Transverse colon (tissue), 4 donors: ENCODE measurements around the gene IPPK. TPM values are rescaled to one million over a fixed set of nuclear protein-coding genes. Genes with fewer than 3 reads are reported as not detected.

ENCODE experiments used
- DNase-seq: peaks from one replicate; pipeline ENCODE4 v3.0.0-alpha.2; 2019
- H3K27ac ChIP-seq, 4 donors: fragments of 200-600 bp; sonication (generic); 2 replicates each; pipeline ENCODE4 v1.5.1; 2016 to 2018; ENCODE audit warnings: inconsistent platforms in 4 of 4
- H3K27me3 ChIP-seq: fragments of 200-600 bp; sonication (generic); 2 replicates; pipeline ENCODE4 v1.5.1; 2017; ENCODE audit warnings: inconsistent platforms
- H3K36me3 ChIP-seq, 4 donors: fragments of 200-600 bp; sonication (generic); 2 replicates each; pipeline ENCODE4 v1.5.1; 2017 to 2019; ENCODE audit warnings: inconsistent platforms in 4 of 4
- H3K4me1 ChIP-seq, 4 donors: fragments of 200-600 bp; sonication (generic); 2 replicates each; pipeline ENCODE4 v1.5.1; 2017 to 2020; ENCODE audit warnings: inconsistent platforms in 4 of 4
- H3K4me3 ChIP-seq, 4 donors: fragments of 200-600 bp; sonication (generic); 1 replicate in 1 of 4; 2 replicates in 3 of 4; pipeline versions ENCODE4 v1.5.1 to v1.6.1; 2017 to 2019; ENCODE audit warnings: inconsistent platforms in 4 of 4
- H3K9me3 ChIP-seq, 2 donors: fragments of 200-600 bp; sonication (generic); 2 replicates each; pipeline ENCODE4 v1.5.1; 2017 to 2019; ENCODE audit warnings: inconsistent platforms in 2 of 2
- EP300 ChIP-seq: sonication (generic); formaldehyde crosslinking; IDR thresholded peaks from one replicate; pipeline ENCODE4 v1.6.1; 2017; ENCODE audit warnings: antibody characterized with exemption, low read depth
- POLR2A ChIP-seq: fragments of 450-650 bp; IDR thresholded peaks from one replicate; pipeline ENCODE4 v1.6.1; 2016; ENCODE audit warnings: antibody characterized with exemption, mild to moderate bottlenecking, moderate library complexity
- POLR2AphosphoS5 ChIP-seq, 3 donors: sonication (generic); formaldehyde crosslinking; IDR thresholded peaks; one replicate each; pipeline ENCODE4 v1.6.1; 2016; ENCODE audit warnings: antibody characterized with exemption in 3 of 3
- WGBS, 2 donors: methylation state at CpG; one replicate each; pipeline ENCODE4 v1.1.5; 2018; ENCODE audit warnings: low coverage in 1 of 2; 5-methylcytosine and 5-hydroxymethylcytosine counted together
- in situ Hi-C, 4 donors: fragments of 200-750 bp; cut with MboI; loops; one replicate each; pipeline versions ENCODE4 v1.15.0 to v1.15.1; 2017; ENCODE audit warnings: low sequenced_read_pairs in 3 of 4, low pct_ligation_motif_present in 1 of 4, low pct_unique_long_range_greater_than_20kb in 1 of 4
- intact Hi-C: fragments of 100-400 bp; cut with DNase I; formaldehyde crosslinking; loops from one replicate; pipeline ENCODE4 v1.15.1; 2023; ENCODE audit warnings: low total_unique reads
- total RNA-seq, 4 donors: library from RNA; depleted of rRNA; stranded (reverse); fragments of >200 nt; gene quantifications; one replicate each; pipeline ENCODE4 v1.1.0, GENCODE V29; 2016
- TF ChIP-seq, protein P1 (sequence below), 5 experiments: fragments of 200-600 bp in 3 of 5; fragments of 450-650 bp in 2 of 5; sonication (generic) in 3 of 5; IDR thresholded peaks; 1 replicate in 2 of 5; 2 replicates in 3 of 5; pipeline ENCODE4 v1.5.1; 2016 to 2017; ENCODE audit warnings: antibody characterized with exemption in 5 of 5, inconsistent platforms in 3 of 5, mild to moderate bottlenecking in 2 of 5, moderate library complexity in 1 of 5

The IPPK gene
- total RNA-seq, 4 donors from 2014 or later = 6.2 to 12.2 (median 10.1) TPM

DNA sequence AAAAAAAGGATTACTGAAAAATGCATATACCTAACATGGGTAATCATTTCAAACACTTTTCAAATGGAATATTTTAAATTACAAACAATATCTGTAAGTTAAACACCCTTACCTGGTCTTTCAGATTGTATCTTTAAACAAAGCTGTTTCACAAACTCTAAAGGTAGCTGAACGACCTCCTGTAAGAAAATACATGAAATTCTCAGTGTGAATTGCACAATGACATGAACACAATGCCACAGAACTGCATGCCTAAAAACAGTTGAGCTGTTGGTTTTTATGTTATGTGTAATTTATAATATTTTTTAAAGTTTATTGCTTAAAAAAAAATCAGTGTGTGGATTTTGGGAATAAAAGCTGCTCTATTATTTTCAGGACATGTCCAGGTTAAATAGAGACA lies 17.5 kb downstream of the IPPK start:
- Histone ChIP-seq H3K27me3 (no peaks in the 10 kb centered on the region), H3K9me3 (no peaks in the 10 kb centered on the region), H3K27ac (peak overlapping the region in 2 of 4 donors; percentile 15 to 52), H3K4me1 (peaks cover 0 to 8% (median 2%) of the 10 kb centered on the region in 4 donors), H3K36me3 (peaks cover 0 to 7% (median 3%) of the 10 kb centered on the region in 4 donors), H3K4me3 (no peak overlapping the region)
- TF ChIP-seq, protein P1, sequence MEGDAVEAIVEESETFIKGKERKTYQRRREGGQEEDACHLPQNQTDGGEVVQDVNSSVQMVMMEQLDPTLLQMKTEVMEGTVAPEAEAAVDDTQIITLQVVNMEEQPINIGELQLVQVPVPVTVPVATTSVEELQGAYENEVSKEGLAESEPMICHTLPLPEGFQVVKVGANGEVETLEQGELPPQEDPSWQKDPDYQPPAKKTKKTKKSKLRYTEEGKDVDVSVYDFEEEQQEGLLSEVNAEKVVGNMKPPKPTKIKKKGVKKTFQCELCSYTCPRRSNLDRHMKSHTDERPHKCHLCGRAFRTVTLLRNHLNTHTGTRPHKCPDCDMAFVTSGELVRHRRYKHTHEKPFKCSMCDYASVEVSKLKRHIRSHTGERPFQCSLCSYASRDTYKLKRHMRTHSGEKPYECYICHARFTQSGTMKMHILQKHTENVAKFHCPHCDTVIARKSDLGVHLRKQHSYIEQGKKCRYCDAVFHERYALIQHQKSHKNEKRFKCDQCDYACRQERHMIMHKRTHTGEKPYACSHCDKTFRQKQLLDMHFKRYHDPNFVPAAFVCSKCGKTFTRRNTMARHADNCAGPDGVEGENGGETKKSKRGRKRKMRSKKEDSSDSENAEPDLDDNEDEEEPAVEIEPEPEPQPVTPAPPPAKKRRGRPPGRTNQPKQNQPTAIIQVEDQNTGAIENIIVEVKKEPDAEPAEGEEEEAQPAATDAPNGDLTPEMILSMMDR (IDR thresholded peaks at IDR 0.05) = no peak
- TF ChIP-seq POLR2A (no peak), POLR2AphosphoS5 (IDR thresholded peaks at IDR 0.05) (no peak), EP300 (no peak)
- intact Hi-C loops = no loop called here
- DNase-seq = no peak
- in situ Hi-C loops = no loop called here
- WGBS, 2 donors = 71 to 92% methylated on average over 1 of the region's 1 CpG

- peaks cover 0 to 21% (median 5%) of the 10 kb centered on the region in 4 donors for H3K36me3 ChIP-seq
- in situ Hi-C loops = no loop called here
- DNase-seq = peak; percentile 25
Measured at GRCh38 chr9:92650839-92651621, 18.9 kb downstream of the IPPK start.

GRCh38 chr9:92650296-92650695 lies 19.6 kb downstream of the IPPK start:
- H3K27me3 ChIP-seq = no peaks in the 10 kb centered on the region
- intact Hi-C loops (no loop called here), in situ Hi-C loops (no loop called here)
- TF ChIP-seq POLR2AphosphoS5 (IDR thresholded peaks at IDR 0.05) = no peak
- TF ChIP-seq POLR2A = no peak
- TF ChIP-seq, protein P1 (IDR thresholded peaks at IDR 0.05) = no peak
- no peak for TF ChIP-seq EP300
- DNase-seq = no peak
- no peaks in the 10 kb centered on the region for H3K9me3 ChIP-seq
- H3K27ac ChIP-seq = peak overlapping the region in 3 of 4 donors; percentile 53 to 80 (median 63)
- peaks cover 0 to 8% (median 2%) of the 10 kb centered on the region in 4 donors for H3K4me1 ChIP-seq
- H3K4me3 ChIP-seq = no peak overlapping the region
- WGBS, 2 donors = 96% methylated on average over 6 of the region's 6 CpGs; no CpG with 5 or more reads in 1 of the 2 donors
- H3K36me3 ChIP-seq = peaks cover 0 to 29% (median 9%) of the 10 kb centered on the region in 4 donors

More at GRCh38 chr9:92650839-92651621, 18.9 kb downstream of the IPPK start:
- Histone ChIP-seq H3K27ac (peak overlapping the region; percentile 29 to 80 (median 58)), H3K27me3 (no peaks in the 10 kb centered on the region), H3K4me1 (peaks cover 0 to 8% (median 2%) of the 10 kb centered on the region in 4 donors), H3K4me3 (no peak overlapping the region), H3K9me3 (no peaks in the 10 kb centered on the region)
- WGBS, 2 donors = 73 to 78% methylated on average over 4 to 10 of the region's 10 CpGs
- intact Hi-C loops = no loop called here
- TF ChIP-seq, protein P1 (IDR thresholded peaks at IDR 0.05) = no peak
- TF ChIP-seq POLR2AphosphoS5 (IDR thresholded peaks at IDR 0.05) = peak; percentile 36 to 75 (median 49)

GRCh38 chr9:92649007-92649406 lies 20.9 kb downstream of the IPPK start:
- Histone ChIP-seq H3K36me3 (peaks cover 0 to 40% (median 15%) of the 10 kb centered on the region in 4 donors), H3K27me3 (no peaks in the 10 kb centered on the region), H3K4me3 (no peak overlapping the region), H3K27ac (no peak overlapping the region), H3K4me1 (peaks cover 0 to 8% (median 2%) of the 10 kb centered on the region in 4 donors), H3K9me3 (no peaks in the 10 kb centered on the region)
- TF ChIP-seq EP300 (no peak), POLR2A (no peak), POLR2AphosphoS5 (IDR thresholded peaks at IDR 0.05) (no peak)
- TF ChIP-seq, protein P1 (IDR thresholded peaks at IDR 0.05) = no peak
- intact Hi-C loops (no loop called here), in situ Hi-C loops (loop anchor here in 3 of 4 donors (25.0 kb wide), 2 partner anchors 337 to 512 kb away; no protein-coding TSS in a partner anchor)
- no peak for DNase-seq
- 83 to 95% methylated on average over 1 to 5 of the region's 5 CpGs for WGBS, 2 donors
